ENCODE results near the gene PLCB1. TPM values are rescaled to one million over a fixed set of nuclear protein-coding genes. Genes with fewer than 3 reads are reported as not detected.

The PLCB1 gene
- polyA plus RNA-seq, 1 donor (not counting 4 experiments of a cell fraction or from before 2014, with no cell fraction given): 0.37 TPM

DNA sequence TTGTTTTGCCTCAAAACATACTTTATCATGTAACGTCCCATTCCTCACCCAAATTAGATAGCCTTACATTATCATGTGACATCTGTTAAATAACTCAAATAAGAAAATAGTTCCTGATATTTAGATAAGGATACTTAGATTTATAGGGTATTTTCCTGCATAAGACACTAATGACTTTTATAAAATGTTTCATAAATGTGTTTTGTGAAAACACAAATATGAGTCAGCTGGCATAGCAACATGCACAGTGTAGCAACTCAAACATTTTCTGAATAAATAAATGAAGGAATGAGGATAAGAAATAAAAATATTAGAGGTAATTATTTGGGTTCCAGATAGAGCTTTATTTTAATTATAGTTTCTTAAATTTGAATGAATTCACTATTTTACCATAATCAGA is 476.4 kb downstream of the PLCB1 start:
- dilution Hi-C loops (cut with MboI; ENCODE audit: extremely low pct_ligation_motif_present, low sequenced_read_pairs): no loop called here
- DNase-seq (ENCODE audit: low read depth, low spot score): no peak
- Histone ChIP-seq H3K4me2 (ENCODE audit: control insufficient read depth, extremely low read depth, insufficient read depth, low read depth, low read length) (no peak overlapping the region), H3K9me3 (ENCODE audit: control insufficient read depth, low read depth, low read length) (no peaks in the 10 kb centered on the region), H2AFZ (ENCODE audit: control insufficient read depth, low read length) (no peak overlapping the region), H3K9me1 (ENCODE audit: control insufficient read depth, extremely low read depth, insufficient read depth, low read length) (no peaks in the 10 kb centered on the region), H3K4me3 (ENCODE audit: control insufficient read depth in 2 of 3, extremely low read depth in 1 of 3, insufficient read depth in 2 of 3, low read depth in 1 of 3, low read length in 3 of 3) (no peak overlapping the region), H3K79me2 (ENCODE audit: control insufficient read depth, insufficient read depth, low read length) (no peaks in the 10 kb centered on the region), H3K27ac (ENCODE audit: control insufficient read depth, insufficient read depth, low read length) (no peak overlapping the region), H3K4me1 (ENCODE audit: control insufficient read depth, extremely low read depth, insufficient read depth, low read length) (no peaks in the 10 kb centered on the region), H3K9ac (ENCODE audit: control insufficient read depth, extremely low read depth, insufficient read depth, low read length) (no peak overlapping the region), H4K20me1 (ENCODE audit: control insufficient read depth, extremely low read depth, insufficient read depth, low read length) (no peaks in the 10 kb centered on the region), H3K27me3 (ENCODE audit: control insufficient read depth, extremely low read depth, insufficient read depth, low read length) (no peaks in the 10 kb centered on the region), H3K36me3 (ENCODE audit: control insufficient read depth in 2 of 2, extremely low read depth in 1 of 2, insufficient read depth in 2 of 2, low read length in 2 of 2) (no peaks in the 10 kb centered on the region)
- no peak for TF ChIP-seq EZH2 (IDR thresholded peaks at IDR 0.05; ENCODE audit: low read length)
- TF ChIP-seq, protein P1, sequence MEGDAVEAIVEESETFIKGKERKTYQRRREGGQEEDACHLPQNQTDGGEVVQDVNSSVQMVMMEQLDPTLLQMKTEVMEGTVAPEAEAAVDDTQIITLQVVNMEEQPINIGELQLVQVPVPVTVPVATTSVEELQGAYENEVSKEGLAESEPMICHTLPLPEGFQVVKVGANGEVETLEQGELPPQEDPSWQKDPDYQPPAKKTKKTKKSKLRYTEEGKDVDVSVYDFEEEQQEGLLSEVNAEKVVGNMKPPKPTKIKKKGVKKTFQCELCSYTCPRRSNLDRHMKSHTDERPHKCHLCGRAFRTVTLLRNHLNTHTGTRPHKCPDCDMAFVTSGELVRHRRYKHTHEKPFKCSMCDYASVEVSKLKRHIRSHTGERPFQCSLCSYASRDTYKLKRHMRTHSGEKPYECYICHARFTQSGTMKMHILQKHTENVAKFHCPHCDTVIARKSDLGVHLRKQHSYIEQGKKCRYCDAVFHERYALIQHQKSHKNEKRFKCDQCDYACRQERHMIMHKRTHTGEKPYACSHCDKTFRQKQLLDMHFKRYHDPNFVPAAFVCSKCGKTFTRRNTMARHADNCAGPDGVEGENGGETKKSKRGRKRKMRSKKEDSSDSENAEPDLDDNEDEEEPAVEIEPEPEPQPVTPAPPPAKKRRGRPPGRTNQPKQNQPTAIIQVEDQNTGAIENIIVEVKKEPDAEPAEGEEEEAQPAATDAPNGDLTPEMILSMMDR (optimal IDR thresholded peaks at IDR 0.05 in 1 of 3, IDR thresholded peaks at IDR 0.05 in 1 of 3, conservative IDR thresholded peaks at IDR 0.05 in 1 of 3; ENCODE audit: extremely low read depth in 1 of 3, insufficient read depth in 2 of 3, low read length in 3 of 3): no peak
- FAIRE-seq: no peak

DNA sequence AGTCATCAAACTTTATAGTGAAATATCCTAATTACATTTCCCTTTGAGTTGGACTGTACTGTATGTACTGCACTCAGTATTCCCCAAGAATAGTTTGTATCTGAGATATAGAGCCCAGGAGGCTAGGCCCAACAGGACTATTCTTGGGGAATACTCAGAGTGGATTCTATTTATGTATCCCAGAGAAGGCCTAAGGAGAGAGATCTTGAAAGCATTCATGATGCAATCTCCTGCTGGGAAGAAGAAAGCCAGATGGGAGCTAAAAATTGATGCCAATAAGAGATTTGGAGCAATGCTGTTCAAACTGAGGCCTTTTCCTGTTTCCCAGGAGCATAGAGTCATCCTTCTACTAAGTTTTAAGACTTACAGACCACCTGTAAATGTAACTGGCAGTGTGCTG is 484.7 kb downstream of the PLCB1 start:
- dilution Hi-C loops (cut with MboI; ENCODE audit: extremely low pct_ligation_motif_present, low sequenced_read_pairs): no loop called here
- H3K4me3 ChIP-seq (ENCODE audit: control insufficient read depth in 2 of 3, extremely low read depth in 1 of 3, insufficient read depth in 2 of 3, low read depth in 1 of 3, low read length in 3 of 3): no peak overlapping the region
- no peak for DNase-seq (ENCODE audit: low read depth, low spot score)
- no peaks in the 10 kb centered on the region for H3K9me1 ChIP-seq (ENCODE audit: control insufficient read depth, extremely low read depth, insufficient read depth, low read length)
- H3K4me2 ChIP-seq (ENCODE audit: control insufficient read depth, extremely low read depth, insufficient read depth, low read depth, low read length): no peak overlapping the region
- H4K20me1 ChIP-seq (ENCODE audit: control insufficient read depth, extremely low read depth, insufficient read depth, low read length): no peaks in the 10 kb centered on the region
- no peaks in the 10 kb centered on the region for H3K27me3 ChIP-seq (ENCODE audit: control insufficient read depth, extremely low read depth, insufficient read depth, low read length)
- no peak overlapping the region for H3K27ac ChIP-seq (ENCODE audit: control insufficient read depth, insufficient read depth, low read length)
- H3K79me2 ChIP-seq (ENCODE audit: control insufficient read depth, insufficient read depth, low read length): no peaks in the 10 kb centered on the region
- H3K4me1 ChIP-seq (ENCODE audit: control insufficient read depth, extremely low read depth, insufficient read depth, low read length): no peaks in the 10 kb centered on the region
- no peaks in the 10 kb centered on the region for H3K9me3 ChIP-seq (ENCODE audit: control insufficient read depth, low read depth, low read length)
- no peak overlapping the region for H3K9ac ChIP-seq (ENCODE audit: control insufficient read depth, extremely low read depth, insufficient read depth, low read length)
- FAIRE-seq: no peak
- no peaks in the 10 kb centered on the region for H3K36me3 ChIP-seq (ENCODE audit: control insufficient read depth in 2 of 2, extremely low read depth in 1 of 2, insufficient read depth in 2 of 2, low read length in 2 of 2)
- TF ChIP-seq EZH2 (IDR thresholded peaks at IDR 0.05; ENCODE audit: low read length): no peak
- no peak overlapping the region for H2AFZ ChIP-seq (ENCODE audit: control insufficient read depth, low read length)

DNA sequence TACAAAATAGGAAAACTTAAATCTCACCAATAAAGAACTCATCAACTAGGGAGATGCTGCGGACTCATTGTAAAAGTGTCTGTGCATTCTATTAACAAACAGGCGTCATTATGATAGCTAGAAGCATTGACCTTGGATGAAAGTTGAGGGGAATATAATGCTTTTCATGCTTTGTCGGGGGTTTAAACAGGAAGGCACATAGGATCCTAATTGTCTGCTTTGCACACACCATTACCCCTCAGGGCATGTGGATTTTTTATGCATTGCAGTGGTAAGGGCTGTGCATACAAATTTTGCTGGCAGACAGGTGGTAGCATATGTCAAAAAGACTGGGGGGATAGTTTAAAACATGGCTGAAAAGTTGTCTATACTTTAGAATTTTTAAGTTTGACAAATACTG is 488.9 kb downstream of the PLCB1 start:
- no peak for TF ChIP-seq EZH2 (IDR thresholded peaks at IDR 0.05; ENCODE audit: low read length)
- TF ChIP-seq, protein P1 (optimal IDR thresholded peaks at IDR 0.05 in 1 of 3, IDR thresholded peaks at IDR 0.05 in 1 of 3, conservative IDR thresholded peaks at IDR 0.05 in 1 of 3; ENCODE audit: extremely low read depth in 1 of 3, insufficient read depth in 2 of 3, low read length in 3 of 3): no peak
- Histone ChIP-seq H2AFZ (ENCODE audit: control insufficient read depth, low read length) (no peak overlapping the region), H3K9ac (ENCODE audit: control insufficient read depth, extremely low read depth, insufficient read depth, low read length) (no peak overlapping the region), H3K9me3 (ENCODE audit: control insufficient read depth, low read depth, low read length) (no peaks in the 10 kb centered on the region), H3K27ac (ENCODE audit: control insufficient read depth, insufficient read depth, low read length) (no peak overlapping the region), H3K27me3 (ENCODE audit: control insufficient read depth, extremely low read depth, insufficient read depth, low read length) (no peaks in the 10 kb centered on the region), H4K20me1 (ENCODE audit: control insufficient read depth, extremely low read depth, insufficient read depth, low read length) (no peaks in the 10 kb centered on the region), H3K4me2 (ENCODE audit: control insufficient read depth, extremely low read depth, insufficient read depth, low read depth, low read length) (no peak overlapping the region), H3K4me1 (ENCODE audit: control insufficient read depth, extremely low read depth, insufficient read depth, low read length) (no peaks in the 10 kb centered on the region), H3K4me3 (ENCODE audit: control insufficient read depth in 2 of 3, extremely low read depth in 1 of 3, insufficient read depth in 2 of 3, low read depth in 1 of 3, low read length in 3 of 3) (no peak overlapping the region), H3K36me3 (ENCODE audit: control insufficient read depth in 2 of 2, extremely low read depth in 1 of 2, insufficient read depth in 2 of 2, low read length in 2 of 2) (no peaks in the 10 kb centered on the region), H3K79me2 (ENCODE audit: control insufficient read depth, insufficient read depth, low read length) (no peaks in the 10 kb centered on the region), H3K9me1 (ENCODE audit: control insufficient read depth, extremely low read depth, insufficient read depth, low read length) (no peaks in the 10 kb centered on the region)
- dilution Hi-C loops (cut with MboI; ENCODE audit: extremely low pct_ligation_motif_present, low sequenced_read_pairs): no loop called here
- FAIRE-seq (no peak), DNase-seq (ENCODE audit: low read depth, low spot score) (no peak)

Data from keratinocyte (primary cell).